Rectal smooth muscle tissue (tissue), 1 donor: Measurements from ENCODE around the gene DNAJC3.
"Not testable (repeated sequence)": the region's sequence is repeated elsewhere in the genome, so short reads cannot be mapped to it uniquely, and the experiment has no call there.

Experiments used
- H3K27ac ChIP-seq: one replicate; pipeline ENCODE4 v1.7.0; 2013; ENCODE audit warnings: low read depth, low read length, inconsistent platforms
- H3K27me3 ChIP-seq: one replicate; pipeline ENCODE4 v1.7.0; 2013; ENCODE audit warnings: low read length; ENCODE audit not compliant: control insufficient read depth, insufficient read depth
- H3K36me3 ChIP-seq: one replicate; pipeline ENCODE4 v1.7.0; 2013; ENCODE audit warnings: low read length; ENCODE audit not compliant: control insufficient read depth, insufficient read depth
- H3K4me1 ChIP-seq: one replicate; pipeline ENCODE4 v1.7.0; 2013; ENCODE audit warnings: low read length; ENCODE audit not compliant: control insufficient read depth, insufficient read depth
- H3K4me3 ChIP-seq: one replicate; pipeline ENCODE4 v1.7.0; 2013; ENCODE audit warnings: low read length
- H3K9ac ChIP-seq: one replicate; pipeline ENCODE4 v1.7.0; 2013; ENCODE audit warnings: low read length

The DNAJC3 gene

GRCh38 chr13:95679722-95680121, 2.8 kb downstream of the DNAJC3 start:
- no peak overlapping the region for H3K9ac ChIP-seq
- no peak overlapping the region for H3K27ac ChIP-seq
- H3K4me1 ChIP-seq = peaks cover 5% of the 10 kb centered on the region
- H3K4me3 ChIP-seq = no peak overlapping the region
- H3K36me3 ChIP-seq = no peaks in the 10 kb centered on the region
- no peaks in the 10 kb centered on the region for H3K27me3 ChIP-seq

DNA sequence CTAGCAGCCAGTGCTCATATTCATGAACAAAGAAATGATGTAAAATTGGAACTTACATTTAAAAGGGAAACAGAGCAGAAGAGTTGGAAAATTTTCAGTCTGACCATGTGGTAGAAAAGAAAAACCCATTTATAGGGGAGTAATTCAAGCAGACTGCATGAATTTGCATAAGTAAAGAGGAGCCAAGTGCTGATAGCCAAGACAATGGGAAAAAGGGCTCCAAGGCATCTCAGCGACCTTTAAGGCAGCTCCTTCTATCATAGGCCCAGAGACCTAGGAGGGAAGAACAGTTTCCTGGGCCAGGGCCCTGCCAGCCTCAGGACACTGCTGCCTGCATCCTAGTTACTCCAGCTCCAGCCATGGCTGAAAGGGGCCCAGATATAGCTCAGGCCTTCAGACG, 7.5 kb downstream of the DNAJC3 start:
- Histone ChIP-seq H3K4me3 (no peak overlapping the region), H3K27me3 (no peaks in the 10 kb centered on the region), H3K9ac (no peak overlapping the region), H3K27ac (no peak overlapping the region), H3K4me1 (no peaks in the 10 kb centered on the region), H3K36me3 (no peaks in the 10 kb centered on the region)

GRCh38 chr13:95684960-95685359, 8.0 kb downstream of the DNAJC3 start:
- not testable (repeated sequence) for H3K9ac ChIP-seq, H3K27ac ChIP-seq, H3K36me3 ChIP-seq, H3K27me3 ChIP-seq, H3K4me3 ChIP-seq, H3K4me1 ChIP-seq

DNA sequence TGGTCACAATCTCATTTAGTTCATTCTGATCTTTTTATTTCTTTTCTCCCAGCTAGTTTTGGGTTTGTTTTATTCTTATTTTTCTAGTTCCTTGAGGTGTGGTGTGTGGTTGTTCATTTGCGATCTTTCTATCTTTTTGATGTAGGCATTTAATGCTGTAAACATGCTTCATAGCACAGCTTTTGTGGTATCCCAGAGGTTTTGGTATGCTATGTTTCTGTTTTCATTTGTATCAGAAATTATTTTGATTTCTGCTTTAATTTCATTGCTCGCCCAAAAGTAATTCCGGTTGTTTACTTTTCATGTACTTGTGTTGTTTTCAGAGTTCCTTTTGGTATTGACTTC, 12.6 kb downstream of the DNAJC3 start:
- H3K4me3 ChIP-seq = no peak overlapping the region
- H3K36me3 ChIP-seq = no peaks in the 10 kb centered on the region
- H3K27ac ChIP-seq = no peak overlapping the region
- no peak overlapping the region for H3K9ac ChIP-seq
- no peaks in the 10 kb centered on the region for H3K27me3 ChIP-seq
- H3K4me1 ChIP-seq = no peaks in the 10 kb centered on the region

DNA sequence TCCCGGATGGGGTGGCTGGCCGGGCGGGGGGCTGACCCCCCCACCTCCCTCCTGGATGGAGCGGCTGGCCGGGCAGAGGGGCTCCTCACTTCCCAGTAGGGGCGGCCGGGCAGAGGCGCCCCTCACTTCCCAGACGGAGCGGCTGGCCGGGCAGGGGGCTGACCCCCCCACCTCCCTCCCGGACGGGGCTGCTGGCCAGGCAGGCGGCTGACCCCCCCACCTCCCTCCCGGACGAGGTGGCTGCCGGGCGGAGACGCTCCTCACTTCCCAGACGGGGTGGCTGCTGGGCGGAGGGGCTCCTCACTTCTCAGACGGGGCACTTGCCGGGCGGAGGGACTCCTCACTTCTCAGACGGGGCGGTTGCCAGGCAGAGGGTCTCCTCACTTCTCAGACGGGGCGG, 14.0 kb downstream of the DNAJC3 start:
- H3K4me1 ChIP-seq, H3K36me3 ChIP-seq, H3K9ac ChIP-seq, H3K4me3 ChIP-seq, H3K27ac ChIP-seq, H3K27me3 ChIP-seq: not testable (repeated sequence)

GRCh38 chr13:95697052-95697680, 20.2 kb downstream of the DNAJC3 start:
- H3K27me3 ChIP-seq = no peaks in the 10 kb centered on the region
- H3K27ac ChIP-seq = no peak overlapping the region
- H3K4me3 ChIP-seq = no peak overlapping the region
- H3K9ac ChIP-seq = no peak overlapping the region
- H3K36me3 ChIP-seq = no peaks in the 10 kb centered on the region
- H3K4me1 ChIP-seq = no peaks in the 10 kb centered on the region

DNA sequence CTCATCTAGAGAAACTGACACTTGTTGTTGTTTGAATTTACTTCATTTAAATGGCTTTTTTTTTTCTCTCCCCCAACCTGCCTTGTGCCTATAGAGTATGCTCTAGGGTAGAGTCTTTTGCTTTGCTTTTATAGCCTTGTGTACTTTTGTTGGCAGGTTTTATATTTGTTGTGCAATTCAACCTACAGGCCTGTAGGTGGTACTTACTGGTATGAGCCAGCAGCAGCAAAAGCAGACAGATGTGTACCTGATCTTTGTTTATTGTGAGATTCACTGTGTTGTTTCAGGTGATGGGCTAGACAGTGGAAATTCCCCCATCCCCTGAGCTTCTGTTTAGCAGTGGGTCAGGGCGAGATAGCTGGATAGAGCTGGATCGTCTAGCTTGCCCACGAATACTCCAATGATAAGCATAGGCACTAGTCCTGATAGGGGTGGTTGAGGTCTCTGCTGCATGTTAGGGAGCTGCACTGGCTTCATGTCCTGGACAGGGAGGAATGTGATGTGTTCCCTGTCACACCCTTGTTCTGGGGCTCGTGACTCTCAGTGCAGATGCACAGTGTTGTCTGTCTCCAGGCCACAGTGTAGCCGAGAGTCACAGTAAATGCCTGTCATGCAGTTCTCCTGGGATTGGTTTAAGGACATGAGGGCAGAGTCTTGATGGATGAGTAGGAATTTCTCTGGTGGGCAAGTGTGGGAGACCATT, 21.3 kb downstream of the DNAJC3 start:
- H3K4me1 ChIP-seq = no peaks in the 10 kb centered on the region
- no peaks in the 10 kb centered on the region for H3K27me3 ChIP-seq
- H3K9ac ChIP-seq = no peak overlapping the region
- no peak overlapping the region for H3K27ac ChIP-seq
- no peak overlapping the region for H3K4me3 ChIP-seq
- H3K36me3 ChIP-seq = no peaks in the 10 kb centered on the region

DNA sequence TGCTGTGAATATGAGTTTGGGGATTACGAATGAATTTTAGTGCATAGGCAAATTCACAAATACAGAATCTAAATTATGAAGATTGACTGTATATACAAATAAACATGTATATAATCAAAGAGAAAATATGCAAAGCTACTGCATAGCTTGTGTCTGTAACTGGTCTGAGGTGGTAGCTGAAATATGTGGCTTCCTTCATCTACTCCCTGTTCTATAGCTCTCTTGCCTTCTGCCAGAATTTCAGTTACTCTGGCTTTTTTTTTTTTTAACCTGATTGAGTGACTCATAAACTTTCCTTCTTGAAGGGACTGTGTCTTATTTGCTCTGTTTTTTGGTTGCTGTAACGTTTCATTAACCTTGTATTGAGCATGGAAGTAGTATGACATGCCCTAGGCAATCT, 26.6 kb downstream of the DNAJC3 start:
- H3K9ac ChIP-seq = no peak overlapping the region
- no peaks in the 10 kb centered on the region for H3K27me3 ChIP-seq
- no peaks in the 10 kb centered on the region for H3K36me3 ChIP-seq
- no peak overlapping the region for H3K4me3 ChIP-seq
- no peak overlapping the region for H3K27ac ChIP-seq
- no peaks in the 10 kb centered on the region for H3K4me1 ChIP-seq

DNA sequence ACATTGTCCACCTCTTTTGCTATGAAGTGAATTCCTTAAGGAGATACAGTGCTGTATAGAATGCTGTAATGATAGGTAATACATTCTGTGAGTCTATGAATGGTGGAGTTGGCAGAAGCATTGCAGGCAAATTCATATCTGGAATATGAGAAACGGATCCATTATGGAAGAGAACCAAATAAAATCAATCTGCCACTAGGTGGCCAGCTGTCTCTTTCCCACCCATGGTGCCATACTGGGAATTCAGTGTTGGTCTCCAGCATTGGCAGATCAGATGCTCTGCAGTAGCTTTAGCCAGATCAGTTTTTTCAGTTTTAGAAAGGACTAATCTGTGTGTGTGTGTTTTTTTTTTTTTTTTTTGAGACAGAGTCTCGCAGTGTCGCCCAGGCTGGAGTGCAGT, 27.6 kb downstream of the DNAJC3 start:
- Histone ChIP-seq H3K27ac (no peak overlapping the region), H3K27me3 (no peaks in the 10 kb centered on the region), H3K4me1 (no peaks in the 10 kb centered on the region), H3K36me3 (no peaks in the 10 kb centered on the region), H3K9ac (no peak overlapping the region), H3K4me3 (no peak overlapping the region)

- no peak overlapping the region for H3K9ac ChIP-seq
- no peaks in the 10 kb centered on the region for H3K4me1 ChIP-seq
- no peak overlapping the region for H3K27ac ChIP-seq
- H3K4me3 ChIP-seq = no peak overlapping the region
- H3K36me3 ChIP-seq = no peaks in the 10 kb centered on the region
- H3K27me3 ChIP-seq = no peaks in the 10 kb centered on the region
These were observed 29.4 kb downstream of the DNAJC3 start for GRCh38 chr13:95706356-95706755.

GRCh38 chr13:95707035-95707434, 30.1 kb downstream of the DNAJC3 start:
- Histone ChIP-seq H3K4me3 (no peak overlapping the region), H3K4me1 (no peaks in the 10 kb centered on the region), H3K27ac (no peak overlapping the region), H3K36me3 (no peaks in the 10 kb centered on the region), H3K27me3 (no peaks in the 10 kb centered on the region), H3K9ac (no peak overlapping the region)

DNA sequence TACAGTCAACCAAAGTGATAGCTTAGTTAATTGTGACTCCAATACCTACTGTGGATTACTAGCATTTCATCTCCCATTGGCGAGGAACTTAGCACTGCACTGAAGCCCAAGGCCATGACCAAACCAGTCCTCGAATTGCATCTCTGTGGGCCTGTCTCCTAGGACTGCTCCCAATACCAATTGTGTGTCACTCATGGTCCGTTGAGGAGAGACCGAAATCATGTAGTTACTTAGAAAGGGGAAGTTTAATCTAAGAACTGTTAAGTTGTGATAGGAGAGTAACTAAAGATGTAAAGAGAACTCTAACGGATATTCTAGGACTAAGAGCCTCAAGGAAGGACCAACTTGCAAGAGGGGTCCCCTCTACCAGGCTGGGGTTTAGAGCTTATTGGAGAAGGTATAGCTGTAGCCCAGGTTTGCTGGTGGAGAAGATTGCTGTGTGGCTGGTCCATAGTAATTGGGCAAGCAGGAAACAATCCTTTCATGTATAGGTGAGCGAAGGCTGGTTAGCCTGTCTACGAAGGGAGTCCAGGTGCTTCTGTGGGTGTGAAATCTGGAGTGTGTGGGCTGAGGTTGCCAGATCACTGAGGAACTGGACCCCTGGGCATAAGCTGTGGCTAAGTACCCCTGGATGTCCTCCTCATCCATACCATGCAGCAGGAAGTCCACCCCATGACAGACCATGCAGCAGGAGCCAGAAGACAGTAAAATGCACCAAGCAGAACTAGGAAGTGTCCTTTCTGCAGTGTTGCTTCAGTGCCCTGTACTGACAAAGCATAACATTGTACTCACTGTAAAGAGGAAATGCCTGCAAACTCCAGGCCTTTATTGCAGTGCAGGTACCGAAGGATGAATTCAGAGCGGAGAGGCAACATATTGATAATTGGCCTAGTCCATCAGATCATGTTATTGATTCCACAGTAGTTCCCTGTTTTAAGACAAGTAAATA, 30.8 kb downstream of the DNAJC3 start:
- Histone ChIP-seq H3K27me3 (no peaks in the 10 kb centered on the region), H3K36me3 (no peaks in the 10 kb centered on the region), H3K4me1 (no peaks in the 10 kb centered on the region), H3K27ac (no peak overlapping the region), H3K9ac (no peak overlapping the region), H3K4me3 (no peak overlapping the region)
